H1 (cell line): Measurements from ENCODE around the gene LBH. TPM values are rescaled to one million over a fixed set of nuclear protein-coding genes. Genes with fewer than 3 reads are reported as not detected.

Experiments
- CREB1 ChIP-seq: IDR thresholded peaks from 2 replicates; pipeline ENCODE4 v1.6.1; 2012; ENCODE audit warnings: inconsistent platforms
- POLR2A ChIP-seq, 2 experiments: IDR thresholded peaks; 1 replicate in 1 of 2; 2 replicates in 1 of 2; pipeline ENCODE4 v1.6.1; 2011; ENCODE audit warnings: low read depth in 2 of 2, low read length in 2 of 2, mild to moderate bottlenecking in 2 of 2; ENCODE audit errors: control extremely low read depth in 1 of 2
- ZNF274 ChIP-seq: IDR thresholded peaks from 2 replicates; pipeline ENCODE4 v1.7.0; 2012; ENCODE audit warnings: low read length, borderline replicate concordance; ENCODE audit errors: extremely low read depth
- polyA plus RNA-seq, 7 experiments: library from polyadenylated mRNA; depleted of rRNA in 3 of 7; stranded (reverse) in 5 of 7; unstranded in 2 of 7; fragments of >200 nt in 5 of 7; fragments of 200-250 nt in 2 of 7; gene quantifications; 1 replicate in 5 of 7; 2 replicates in 1 of 7; 4 replicates in 1 of 7; pipeline versions ENCODE4 v1.2.1 to v1.2.3, GENCODE V29; 2011 to 2013; ENCODE audit warnings: missing spikeins in 2 of 7, mixed read lengths in 2 of 7
- total RNA-seq: library from RNA; stranded (reverse); fragmentation: NEBNext Ultra II Directional; extraction: Animal tissue kit (Norgen Biotek cat#: 25700); gene quantifications from 2 replicates; pipeline ENCODE4 v1.2.1, GENCODE V29; 2021

Gene LBH
- total and polyA plus RNA-seq, 2 of the 8 experiments (the other 6 are each of a cell fraction or from before 2014, with no cell fraction given), result 25.7 to 34.5 TPM

DNA sequence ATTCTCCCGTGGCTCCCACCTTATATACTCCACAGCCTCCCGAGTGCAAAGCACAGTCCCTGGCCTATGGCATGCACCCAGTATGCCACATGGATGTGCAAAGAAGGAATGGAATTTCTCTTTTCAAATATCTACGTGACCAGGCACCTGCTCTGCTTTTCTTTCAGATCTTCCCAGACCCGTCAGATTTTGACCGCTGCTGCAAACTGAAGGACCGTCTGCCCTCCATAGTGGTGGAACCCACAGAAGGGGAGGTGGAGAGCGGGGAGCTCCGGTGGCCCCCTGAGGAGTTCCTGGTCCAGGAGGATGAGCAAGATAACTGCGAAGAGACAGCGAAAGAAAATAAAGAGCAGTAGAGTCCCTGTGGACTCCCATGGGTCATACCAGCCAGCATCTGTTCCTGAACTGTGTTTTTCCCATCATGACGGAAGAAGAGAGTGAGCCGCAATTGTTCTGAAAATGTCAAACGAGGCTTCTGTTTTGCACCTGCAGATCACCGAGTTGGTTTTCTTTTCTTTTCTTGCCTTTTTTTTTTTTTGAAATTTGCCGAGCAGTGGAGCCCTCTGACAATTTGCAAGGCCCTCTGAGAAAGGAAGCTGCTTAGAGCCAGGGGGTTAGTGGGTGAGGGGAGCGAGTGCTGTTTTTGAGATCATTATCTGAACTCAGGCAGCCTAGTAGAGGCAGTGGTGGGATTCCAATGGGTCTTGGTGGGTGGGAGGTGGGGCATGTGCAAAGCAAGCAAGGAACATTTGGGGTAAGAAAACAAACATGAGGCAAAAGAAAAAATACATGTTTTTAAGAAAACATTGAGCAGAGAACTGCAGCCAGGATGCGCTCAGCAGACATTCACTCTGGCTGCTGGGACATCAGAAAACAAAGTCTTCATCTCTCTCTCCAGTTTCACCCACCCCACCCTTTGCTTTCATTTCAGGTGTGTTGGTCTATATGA, 26.2 kb downstream of the LBH start (continued):
- no peak for TF ChIP-seq CREB1
- no peak for TF ChIP-seq POLR2A (IDR thresholded peaks at IDR 0.05; ENCODE audit: control extremely low read depth in 1 of 2, low read depth in 2 of 2, low read length in 2 of 2)
- no peak for TF ChIP-seq ZNF274
